HG03520 (cell line): Measurements from ENCODE around the gene LPAR1.
"Not testable (repeated sequence)": the region's sequence is repeated elsewhere in the genome, so short reads cannot be mapped to it uniquely, and the experiment has no call there.

Experiments
- ATAC-seq: cut with Tn5 transposase; IDR thresholded peaks from one replicate; pipeline ENCODE4 v1.9.1; 2021; ENCODE audit warnings: mild to moderate bottlenecking, moderate library complexity; ENCODE audit not compliant: unreplicated experiment

LPAR1 gene

GRCh38 chr9:110880189-110880588 lies 158.1 kb downstream of the LPAR1 start:
- ATAC-seq, result no peak

DNA sequence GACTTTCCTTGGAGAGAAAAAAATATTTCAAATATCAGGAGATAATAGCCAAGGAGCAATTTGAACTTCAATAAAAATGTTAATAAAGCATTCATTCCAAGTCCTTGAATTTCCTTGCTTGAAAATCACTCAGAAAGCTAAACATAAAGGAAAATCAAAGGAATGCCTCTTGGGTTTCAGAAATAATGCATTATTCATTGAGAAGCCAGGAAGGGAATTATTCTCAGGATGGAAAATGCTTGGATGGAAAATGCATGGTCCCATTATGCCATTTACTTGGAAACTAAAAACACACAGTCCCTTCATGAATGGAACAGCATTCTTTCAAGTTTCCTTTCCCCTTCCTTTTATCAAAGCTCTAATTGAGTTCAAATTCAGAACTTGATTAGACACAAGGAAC lies 160.9 kb downstream of the LPAR1 start:
- no peak for ATAC-seq

DNA sequence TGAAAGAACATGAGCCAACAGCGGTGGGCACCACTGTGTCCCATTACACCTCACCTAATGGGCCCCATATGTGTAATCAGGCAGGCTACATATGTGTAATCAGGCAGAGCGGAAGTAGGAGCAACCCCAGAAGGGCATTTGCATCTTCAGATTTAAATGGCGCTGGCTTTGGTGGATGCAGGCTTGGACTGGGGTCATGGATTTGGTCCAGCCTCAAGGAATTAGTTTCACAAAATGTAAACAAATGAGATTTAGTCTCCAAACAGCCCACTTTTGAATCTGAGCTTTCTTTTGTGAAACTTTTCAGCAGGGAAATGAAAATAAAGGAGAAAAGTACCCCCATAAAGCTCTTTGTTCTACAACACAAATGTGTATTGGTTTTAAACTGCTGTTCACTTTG lies 161.3 kb downstream of the LPAR1 start:
- ATAC-seq, result no peak

GRCh38 chr9:110874963-110875674 lies 163.2 kb downstream of the LPAR1 start:
- no peak for ATAC-seq

DNA sequence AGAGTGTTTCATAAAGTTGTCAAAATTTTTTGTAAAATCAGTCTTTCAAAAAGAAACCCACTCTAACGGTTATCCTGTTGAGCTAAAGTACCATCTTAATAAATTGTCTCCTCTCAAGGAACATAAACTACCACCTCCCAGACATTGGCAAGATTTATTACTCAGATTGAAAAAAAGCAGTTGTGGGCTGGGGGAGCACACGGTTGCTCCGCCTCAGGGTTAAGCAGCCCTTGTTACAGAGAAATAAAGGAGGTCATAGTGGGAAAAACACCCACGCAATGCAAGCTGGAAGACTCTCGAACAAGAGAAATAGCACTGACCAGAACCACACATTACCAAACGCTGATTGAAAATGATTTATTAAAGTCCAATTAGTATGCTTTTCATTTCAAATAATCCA lies 165.3 kb downstream of the LPAR1 start:
- ATAC-seq, result no peak

DNA sequence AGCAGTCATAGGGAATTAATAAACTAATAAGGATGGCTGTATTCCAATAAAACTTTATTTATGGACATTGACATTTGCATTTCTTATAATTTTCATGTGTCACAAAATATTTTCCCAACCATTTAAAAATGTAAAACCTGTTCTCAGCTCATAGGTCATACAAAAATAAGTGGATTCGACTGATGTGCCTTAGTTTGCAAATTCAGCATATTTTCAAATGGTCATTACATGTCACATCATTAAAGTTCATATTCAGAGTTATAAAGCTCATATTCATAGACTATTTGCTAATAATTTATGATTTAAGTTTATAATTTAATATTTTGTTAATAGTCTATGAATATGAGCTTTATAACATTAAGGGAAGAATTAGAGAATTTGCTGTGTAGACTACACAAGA lies 166.5 kb downstream of the LPAR1 start:
- no peak for ATAC-seq

DNA sequence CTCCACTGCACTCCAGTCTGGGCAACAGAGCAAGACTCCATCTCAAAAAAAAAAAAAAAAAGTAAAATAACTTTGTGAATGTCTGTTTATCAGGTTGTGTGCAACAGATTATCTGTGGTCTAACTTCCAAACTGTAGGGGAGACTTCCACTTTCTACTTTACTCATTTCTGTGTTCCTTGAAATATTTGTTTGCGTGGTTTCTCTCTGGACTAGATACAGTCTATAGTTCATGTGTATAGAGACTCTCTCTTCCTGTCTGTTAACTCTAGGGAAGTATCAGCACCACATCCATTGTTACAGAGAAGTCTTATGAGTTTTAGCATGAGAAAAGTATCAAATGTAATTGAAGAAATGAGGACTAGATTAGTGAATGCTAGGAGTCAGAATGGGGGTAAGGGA lies 168.3 kb downstream of the LPAR1 start:
- ATAC-seq, result no peak

GRCh38 chr9:110864011-110864410 lies 174.3 kb downstream of the LPAR1 start:
- no peak for ATAC-seq

- ATAC-seq, result not testable (repeated sequence)
Observed at GRCh38 chr9:110861370-110862110, 176.7 kb downstream of the LPAR1 start.

GRCh38 chr9:110856772-110857171 lies 181.5 kb downstream of the LPAR1 start:
- ATAC-seq, result no peak

GRCh38 chr9:110850401-110851135 lies 187.7 kb downstream of the LPAR1 start:
- ATAC-seq, result no peak

DNA sequence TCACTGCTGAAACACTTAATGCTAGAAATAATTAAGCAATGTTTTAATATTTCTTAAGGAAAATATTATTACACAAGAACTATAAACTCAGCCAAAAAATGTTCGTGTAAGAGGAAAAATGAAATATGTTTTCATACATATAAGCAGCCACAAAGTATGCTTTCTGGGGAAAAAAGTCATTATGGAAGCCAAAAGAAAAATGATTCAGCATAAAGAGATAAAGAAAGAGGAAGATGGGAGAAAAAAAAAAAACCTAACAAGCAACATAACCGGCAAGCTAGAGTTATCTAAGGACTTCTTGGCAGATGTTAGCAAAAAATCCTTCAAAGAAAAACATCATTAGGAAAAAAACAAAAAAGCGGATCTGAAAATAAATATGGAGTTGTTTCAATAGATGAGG lies 190.6 kb downstream of the LPAR1 start:
- no peak for ATAC-seq

DNA sequence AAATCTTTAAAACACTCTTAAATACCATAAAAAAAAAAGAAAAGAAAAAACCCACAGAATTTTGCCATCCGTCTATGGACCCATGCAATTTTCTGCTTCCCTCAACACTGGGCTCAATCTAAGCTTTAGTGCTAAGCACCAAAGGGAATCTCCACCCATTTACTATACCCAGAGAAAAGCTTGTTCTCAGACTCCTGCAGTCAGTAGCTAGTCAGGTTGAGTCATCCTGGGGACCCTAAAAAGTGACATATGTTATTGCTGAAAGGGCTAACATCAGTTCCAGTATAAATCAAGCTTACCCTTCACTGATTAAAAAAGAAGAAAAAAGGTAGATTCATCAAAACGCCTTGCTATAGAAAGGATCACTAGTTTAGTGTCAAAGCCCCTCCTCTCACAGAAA lies 192.1 kb downstream of the LPAR1 start:
- ATAC-seq, result no peak

- ATAC-seq, result no peak
Observed at GRCh38 chr9:110844121-110844520, 194.1 kb downstream of the LPAR1 start.

DNA sequence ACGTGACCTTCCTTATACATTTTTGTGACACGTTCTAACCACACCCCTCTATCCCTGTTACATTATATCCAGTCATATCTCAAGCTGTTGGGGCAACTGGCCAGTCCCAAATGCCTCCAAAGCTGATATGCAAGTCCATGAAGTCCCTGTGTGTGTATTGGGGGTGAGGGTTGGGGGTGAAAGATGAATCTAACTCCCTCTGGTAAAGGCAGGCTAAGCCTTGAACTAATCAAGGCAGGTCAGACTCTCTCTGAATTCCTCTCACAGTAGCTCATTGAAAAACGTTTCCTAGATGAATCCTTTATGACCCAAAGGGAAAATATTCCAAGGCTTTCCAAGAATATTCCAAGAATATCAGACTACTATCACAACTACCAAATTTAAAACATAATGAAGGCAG lies 195.3 kb downstream of the LPAR1 start:
- no peak for ATAC-seq

- ATAC-seq, result no peak
Observed at GRCh38 chr9:110842169-110842568, 196.1 kb downstream of the LPAR1 start.

- no peak for ATAC-seq
Observed at GRCh38 chr9:110837401-110838005, 200.8 kb downstream of the LPAR1 start.

- no peak for ATAC-seq
Observed at GRCh38 chr9:110835859-110836271, 202.4 kb downstream of the LPAR1 start.

DNA sequence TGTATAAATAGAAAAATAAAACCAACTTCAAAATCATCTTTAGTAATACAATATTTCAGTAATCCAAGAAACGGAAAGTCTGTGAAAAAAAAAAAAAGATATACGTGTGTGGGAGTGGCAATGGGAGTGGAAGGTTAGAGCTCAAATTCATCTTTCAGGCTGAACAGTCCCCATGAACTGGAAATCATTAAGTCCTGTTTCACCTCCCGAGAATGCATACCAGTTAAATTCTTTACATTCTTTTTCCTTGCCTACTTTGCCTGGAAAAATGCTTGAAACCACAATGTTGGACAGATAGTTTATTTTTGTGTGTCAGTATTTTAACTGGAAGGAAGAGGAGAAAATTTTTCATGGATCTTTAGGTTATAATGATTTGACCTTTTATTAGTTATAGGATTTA lies 202.9 kb downstream of the LPAR1 start:
- ATAC-seq, result no peak

DNA sequence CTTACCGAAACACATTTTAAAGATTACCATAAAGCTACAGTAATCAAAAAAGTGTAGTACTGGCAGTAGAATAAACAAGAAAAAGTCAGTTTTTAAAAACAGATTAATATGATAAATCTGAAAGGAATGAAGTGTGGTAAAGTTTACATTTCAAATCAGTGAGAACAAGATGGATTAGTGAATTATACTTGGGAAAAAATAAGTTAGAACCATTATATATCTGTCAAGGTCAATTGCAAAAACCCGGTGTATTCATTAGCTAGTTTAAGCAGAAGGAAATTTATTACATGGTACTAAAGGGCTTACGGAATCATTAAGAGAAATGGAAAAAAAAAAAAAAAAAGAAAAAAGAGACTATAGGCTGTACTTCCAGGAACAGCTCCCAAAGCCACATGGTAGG lies 205.3 kb downstream of the LPAR1 start:
- no peak for ATAC-seq

- no peak for ATAC-seq
Observed at GRCh38 chr9:110830495-110830894, 207.8 kb downstream of the LPAR1 start.
